Right cardiac atrium (tissue), 5 donors: ENCODE data around the gene ARL14EP. TPM values are rescaled to one million over a fixed set of nuclear protein-coding genes. Genes with fewer than 3 reads are reported as not detected.

Experiments
- ATAC-seq, 2 donors: fragments of 200-7000 bp; cut with Tn5 transposase; one replicate each; pipeline versions ENCODE4 v1.8.0 to v1.9.1; 2020; ENCODE audit warnings: moderate library complexity in 2 of 2, mild to moderate bottlenecking in 1 of 2
- DNase-seq, 3 donors: peaks; one replicate each; pipeline ENCODE4 v3.0.0-alpha.2; 2020
- H3K27ac ChIP-seq: one replicate; pipeline ENCODE4 v1.5.1; 2013; ENCODE audit warnings: mild to moderate bottlenecking, low read length, control low read depth, moderate library complexity
- H3K27me3 ChIP-seq: one replicate; pipeline ENCODE4 v1.6.1; 2013; ENCODE audit not compliant: control insufficient read depth, insufficient read depth
- H3K4me1 ChIP-seq: one replicate; pipeline ENCODE4 v1.6.1; 2013; ENCODE audit warnings: low read length; ENCODE audit not compliant: control insufficient read depth, insufficient read depth
- H3K4me3 ChIP-seq: one replicate; pipeline ENCODE4 v1.5.1; 2013; ENCODE audit warnings: low read length, control low read depth
- H3K9me3 ChIP-seq: one replicate; pipeline ENCODE4 v1.6.1; 2013; ENCODE audit warnings: low read length; ENCODE audit not compliant: control insufficient read depth
- WGBS: extraction: QIAGEN DNeasy Blood & Tissue Kit; methylation state at CpG from one replicate; pipeline ENCODE4 v1.1.7; 2013; 5-methylcytosine and 5-hydroxymethylcytosine counted together
- intact Hi-C, 4 donors: fragments of 100-400 bp; cut with DNase I; formaldehyde crosslinking; loops; one replicate each; pipeline versions ENCODE4 v1.11.0 to v1.14.0; 2022 to 2023
- polyA plus RNA-seq: library from polyadenylated mRNA; stranded (reverse); fragments of 200-250 nt; gene quantifications from one replicate; pipeline ENCODE4 v1.2.3, GENCODE V29; 2013
- total RNA-seq, 4 donors: library from RNA; stranded (reverse); fragmentation: NEBNext Ultra II Directional; extraction: Animal tissue kit (Norgen Biotek cat#: 25700); gene quantifications; one replicate each; pipeline ENCODE4 v1.2.1, GENCODE V29; 2021
- donor health status: healthy with polysubstance abuse.
- donor health status: DM: no; HTN: yes; CAD: no.
- donor health status: DM: no; HTN: no; CAD: no.
- donor health status: DM: no; HTN: yes; CAD: no; lungs with severe emphysema.
- donor health status: DM: yes; HTN: yes; CAD: no.

ARL14EP gene
- total and polyA plus RNA-seq, 5 donors = 16.5 to 34.5 (median 29.9) TPM

DNA sequence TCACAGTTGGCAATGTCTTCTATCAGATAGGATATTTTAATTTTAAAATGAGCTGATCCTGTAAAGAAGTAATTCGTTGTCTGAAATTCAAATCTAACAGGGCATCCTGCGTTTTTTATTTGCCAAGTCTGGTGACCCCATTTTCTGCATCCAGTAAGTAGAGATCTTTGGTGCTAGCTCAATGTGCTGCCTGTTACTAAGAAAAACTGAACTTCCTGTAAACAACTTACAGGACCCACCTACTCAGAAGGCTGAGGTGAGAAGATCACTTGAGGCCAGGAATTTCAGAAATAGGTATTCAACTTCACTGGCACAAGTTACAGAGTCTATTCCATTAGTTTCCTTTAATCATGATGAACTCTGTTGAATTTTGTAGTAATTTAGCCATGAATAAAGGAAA is 4.0 kb downstream of the ARL14EP start:
- DNase-seq = no peak
- Histone ChIP-seq H3K27ac (no peak overlapping the region), H3K9me3 (no peaks in the 10 kb centered on the region), H3K4me3 (no peak overlapping the region), H3K27me3 (no peaks in the 10 kb centered on the region), H3K4me1 (peaks cover 2% of the 10 kb centered on the region)
- no peak for ATAC-seq
- intact Hi-C loops = no loop called here
- whole genome bisulfite sequencing = 73% methylated on average over 2 of the region's 2 CpGs

DNA sequence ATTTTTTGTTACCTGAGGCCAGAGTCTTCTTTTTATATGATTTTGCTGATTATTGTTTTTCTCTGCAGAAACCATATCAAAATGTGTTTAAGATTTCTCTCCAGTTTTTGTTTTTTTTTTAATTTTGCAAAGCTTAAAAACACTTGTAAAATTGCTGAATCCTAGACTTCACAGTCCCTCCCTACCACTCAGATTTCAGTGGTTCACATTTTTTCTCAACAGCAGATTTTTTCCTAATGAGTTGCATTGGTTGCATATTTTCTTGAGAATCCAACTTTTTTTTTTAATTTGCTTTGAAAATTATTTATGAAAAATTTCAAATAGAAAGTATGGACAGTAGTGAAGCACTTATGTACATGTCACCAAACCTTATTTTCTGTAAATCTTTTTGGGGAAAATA is 5.8 kb downstream of the ARL14EP start:
- no peaks in the 10 kb centered on the region for H3K9me3 ChIP-seq
- H3K27me3 ChIP-seq = no peaks in the 10 kb centered on the region
- intact Hi-C loops = no loop called here
- ATAC-seq (no peak), DNase-seq (no peak)
- no peak overlapping the region for H3K4me3 ChIP-seq
- H3K4me1 ChIP-seq = peaks cover 2% of the 10 kb centered on the region
- no peak overlapping the region for H3K27ac ChIP-seq

DNA sequence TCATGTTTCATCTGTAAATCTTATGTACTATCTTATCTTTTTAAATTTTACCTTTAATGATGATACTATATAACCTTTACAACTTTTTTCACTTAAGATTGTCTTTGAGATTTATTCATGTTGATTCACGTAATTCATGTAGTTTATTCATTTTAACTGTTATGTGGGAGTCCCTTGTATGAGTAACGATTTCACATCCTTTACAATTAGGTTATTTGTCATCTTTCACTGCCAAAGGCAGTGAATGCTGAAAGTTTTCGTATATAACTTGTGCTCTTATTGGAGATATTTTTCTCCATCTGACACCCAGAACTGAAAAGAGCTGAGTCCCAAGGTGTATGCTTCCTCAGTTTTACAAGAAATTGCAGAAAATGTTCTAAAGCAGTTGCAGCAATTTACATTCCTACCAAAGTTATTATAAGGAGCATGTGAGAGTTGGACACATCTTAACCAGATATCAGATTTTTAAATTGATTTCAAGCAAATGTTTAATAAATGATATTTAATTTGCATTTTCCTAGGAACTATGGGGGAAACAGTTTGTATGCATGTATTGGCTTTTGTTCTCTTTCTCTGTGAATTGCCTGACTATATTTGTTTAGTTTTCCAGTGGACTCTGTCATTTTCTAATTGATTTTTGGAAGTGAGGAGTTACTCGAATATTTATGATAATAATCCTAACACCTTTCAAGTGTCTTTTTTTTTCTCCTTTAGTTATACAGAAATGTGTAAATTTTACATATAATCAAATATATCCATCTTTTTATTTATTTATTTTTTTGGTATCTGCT is 6.4 kb downstream of the ARL14EP start:
- intact Hi-C loops = no loop called here
- H3K4me3 ChIP-seq = no peak overlapping the region

DNA sequence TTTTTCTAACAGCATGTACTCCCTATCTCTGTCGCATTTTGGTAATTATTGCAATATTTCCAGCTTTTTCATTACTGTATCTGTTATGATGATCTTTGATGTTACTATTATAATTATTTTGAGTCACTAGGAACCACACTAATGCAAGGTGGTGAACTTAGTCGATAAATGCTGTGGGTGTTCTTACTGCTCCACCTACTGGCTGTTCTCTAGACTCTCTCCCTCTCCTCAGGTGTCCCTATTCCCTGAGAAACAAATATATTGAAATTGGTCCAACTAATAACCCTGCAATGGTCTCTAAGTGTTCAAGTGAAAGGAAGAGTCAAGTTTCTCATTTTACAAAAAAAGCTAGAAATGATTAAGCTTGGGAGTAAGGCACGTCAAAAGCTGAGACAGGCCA is 10.5 kb downstream of the ARL14EP start:
- H3K9me3 ChIP-seq = no peaks in the 10 kb centered on the region
- H3K4me1 ChIP-seq = no peaks in the 10 kb centered on the region
- WGBS = 71% methylated on average over 3 of the region's 3 CpGs
- H3K4me3 ChIP-seq = no peak overlapping the region
- intact Hi-C loops = no loop called here
- no peak for DNase-seq
- peak in 1 of 2 donors; percentile 22 for ATAC-seq
- H3K27ac ChIP-seq = no peak overlapping the region
- no peaks in the 10 kb centered on the region for H3K27me3 ChIP-seq

More for the DNA sequence above, 6.4 kb downstream of the ARL14EP start:
- ATAC-seq = no peak
- no peak for DNase-seq
- no peaks in the 10 kb centered on the region for H3K9me3 ChIP-seq
- H3K27me3 ChIP-seq = no peaks in the 10 kb centered on the region
- WGBS = 70% methylated on average over 4 of the region's 4 CpGs
- no peak overlapping the region for H3K27ac ChIP-seq
- peaks cover 2% of the 10 kb centered on the region for H3K4me1 ChIP-seq

DNA sequence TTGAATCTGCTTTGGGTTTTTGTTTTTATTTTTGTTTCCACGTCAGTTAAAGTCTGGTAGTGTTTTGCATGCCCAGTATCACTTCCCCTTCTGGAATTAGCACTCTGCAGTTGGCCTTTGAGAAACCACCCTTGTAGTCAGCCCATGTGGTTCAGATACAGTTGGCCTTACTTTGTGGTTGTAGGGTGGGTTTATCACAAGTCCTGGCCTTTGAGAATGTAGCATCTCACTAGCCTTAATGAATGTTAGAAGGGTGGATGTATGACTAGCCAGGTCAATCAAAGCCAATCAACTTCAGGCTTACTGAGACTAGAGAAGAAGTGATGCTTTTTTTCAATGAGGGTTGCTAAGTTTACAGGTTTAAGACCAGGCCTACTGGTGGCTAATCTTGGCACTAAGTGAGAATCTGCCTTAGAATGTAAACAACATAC is 19.8 kb downstream of the ARL14EP start:
- Histone ChIP-seq H3K4me3 (no peak overlapping the region), H3K4me1 (no peaks in the 10 kb centered on the region), H3K27ac (no peak overlapping the region), H3K9me3 (no peaks in the 10 kb centered on the region), H3K27me3 (no peaks in the 10 kb centered on the region)
- WGBS = 75% methylated on average over 1 of the region's 1 CpG
- intact Hi-C loops = loop anchor here in 1 of 4 donors (10.0 kb wide), 1 partner anchor 312 kb away; no protein-coding TSS in a partner anchor
- ATAC-seq (no peak), DNase-seq (no peak)

DNA sequence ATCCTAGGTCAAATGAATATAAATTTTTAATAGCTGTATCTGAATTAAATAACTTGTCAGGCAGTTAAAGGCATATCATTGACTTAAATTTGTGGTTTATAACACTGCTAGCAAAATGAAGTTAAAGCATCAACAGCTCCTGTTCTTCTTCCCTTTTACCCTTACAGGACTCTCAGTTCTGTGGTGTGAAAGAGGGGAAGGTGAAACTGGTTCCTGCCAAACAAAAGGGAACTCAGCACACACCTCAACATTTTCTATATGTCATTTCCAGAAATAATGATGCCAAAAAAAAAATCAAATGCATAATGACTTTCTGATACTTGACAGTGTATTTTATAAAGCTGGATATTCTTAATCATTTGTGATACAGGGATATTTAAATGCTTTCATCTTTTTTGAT is 21.2 kb downstream of the ARL14EP start:
- H3K27ac ChIP-seq = no peak overlapping the region
- no peaks in the 10 kb centered on the region for H3K9me3 ChIP-seq
- H3K4me3 ChIP-seq = no peak overlapping the region
- DNase-seq = no peak
- no peaks in the 10 kb centered on the region for H3K4me1 ChIP-seq
- no peak for ATAC-seq
- intact Hi-C loops = loop anchor here in 1 of 4 donors (10.0 kb wide), 1 partner anchor 311 kb away; no protein-coding TSS in a partner anchor
- H3K27me3 ChIP-seq = no peaks in the 10 kb centered on the region

DNA sequence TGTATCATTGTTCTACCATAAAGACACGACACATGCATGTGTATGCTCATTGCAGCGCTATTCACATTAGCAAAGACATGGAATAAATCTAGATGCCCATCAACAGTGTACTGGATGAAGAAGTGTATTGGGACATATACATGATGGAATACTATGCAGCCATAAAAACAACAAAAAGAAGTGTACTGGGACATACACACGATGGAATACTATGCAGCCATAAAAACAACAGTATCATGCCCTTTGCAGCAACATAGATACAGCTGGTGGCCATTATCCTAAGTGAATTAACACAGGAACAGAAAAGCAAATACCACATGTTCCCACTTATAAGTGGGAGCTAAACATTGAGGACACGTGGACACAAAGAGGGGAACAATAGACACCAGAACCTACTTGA is 22.7 kb downstream of the ARL14EP start:
- WGBS = 95% methylated on average over 4 of the region's 4 CpGs
- H3K9me3 ChIP-seq = no peaks in the 10 kb centered on the region
- ATAC-seq = no peak

DNA sequence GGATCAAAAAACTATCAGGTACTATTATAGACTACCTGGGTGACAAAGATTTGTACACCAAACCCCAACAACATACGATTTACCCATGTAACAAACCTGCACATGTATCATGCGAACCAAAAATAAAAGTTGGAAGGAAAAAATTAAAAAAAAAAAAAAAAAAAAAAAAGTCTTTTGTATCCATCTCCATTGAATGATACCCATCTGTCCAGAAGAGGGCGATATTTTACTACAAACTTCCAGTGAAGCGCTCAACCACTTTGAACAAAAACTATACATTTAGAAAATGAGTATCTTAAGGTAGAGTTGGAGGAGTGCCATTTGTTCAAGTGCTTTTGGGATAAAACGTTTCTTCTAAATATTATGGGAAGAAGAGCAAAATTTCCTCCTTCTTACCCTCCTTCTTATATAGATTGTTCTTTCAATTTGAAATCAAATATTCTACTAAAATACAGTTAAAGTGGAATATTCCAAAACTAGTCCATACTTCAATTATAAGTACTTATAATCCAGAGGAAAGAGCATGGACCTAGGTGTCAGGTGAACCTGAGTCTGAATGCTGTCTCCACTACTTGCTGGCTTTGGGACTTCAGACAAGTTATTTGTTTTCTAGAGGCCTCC is 23.3 kb downstream of the ARL14EP start:
- no peak for ATAC-seq
- no peak overlapping the region for H3K4me3 ChIP-seq

More for the DNA sequence above, 22.7 kb downstream of the ARL14EP start:
- no peaks in the 10 kb centered on the region for H3K4me1 ChIP-seq
- H3K27me3 ChIP-seq = no peaks in the 10 kb centered on the region
- no peak for DNase-seq
- H3K4me3 ChIP-seq = no peak overlapping the region
- H3K27ac ChIP-seq = no peak overlapping the region
- intact Hi-C loops = loop anchor here (5.0 to 10.0 kb wide), 3 partner anchors 309 to 572 kb away; no protein-coding TSS in a partner anchor

DNA sequence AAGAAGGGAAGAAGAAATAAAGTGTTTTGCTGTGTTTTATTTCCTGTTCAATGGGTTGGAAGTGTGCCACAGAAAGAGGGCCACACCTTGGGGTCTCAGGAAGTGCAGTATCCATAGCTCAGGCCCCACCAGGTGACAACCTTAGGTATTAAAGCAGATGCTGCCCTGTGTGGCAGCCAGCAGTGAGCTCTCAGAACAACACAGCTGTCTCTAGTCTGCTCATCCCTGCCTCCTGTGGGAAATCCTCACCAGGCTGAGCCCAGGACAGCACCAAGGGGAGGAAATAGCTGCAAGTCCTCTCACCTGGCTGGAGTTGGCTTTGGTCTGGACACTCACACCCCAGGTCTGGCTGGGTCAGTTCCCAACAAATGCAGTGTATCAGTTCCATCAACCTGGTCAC is 25.1 kb downstream of the ARL14EP start:
- Histone ChIP-seq H3K4me1 (no peaks in the 10 kb centered on the region), H3K9me3 (no peaks in the 10 kb centered on the region), H3K27ac (no peak overlapping the region), H3K27me3 (no peaks in the 10 kb centered on the region), H3K4me3 (no peak overlapping the region)
- intact Hi-C loops = loop anchor here (5.0 to 10.0 kb wide), 3 partner anchors 307 to 569 kb away; no protein-coding TSS in a partner anchor
- DNase-seq = no peak
- no peak for ATAC-seq

More for the DNA sequence above, 23.3 kb downstream of the ARL14EP start:
- Histone ChIP-seq H3K4me1 (no peaks in the 10 kb centered on the region), H3K27ac (no peak overlapping the region), H3K9me3 (no peaks in the 10 kb centered on the region), H3K27me3 (no peaks in the 10 kb centered on the region)
- 6% methylated on average over 5 of the region's 5 CpGs for WGBS
- intact Hi-C loops = loop anchor here (5.0 to 10.0 kb wide), 3 partner anchors 309 to 571 kb away; no protein-coding TSS in a partner anchor
- DNase-seq = no peak

DNA sequence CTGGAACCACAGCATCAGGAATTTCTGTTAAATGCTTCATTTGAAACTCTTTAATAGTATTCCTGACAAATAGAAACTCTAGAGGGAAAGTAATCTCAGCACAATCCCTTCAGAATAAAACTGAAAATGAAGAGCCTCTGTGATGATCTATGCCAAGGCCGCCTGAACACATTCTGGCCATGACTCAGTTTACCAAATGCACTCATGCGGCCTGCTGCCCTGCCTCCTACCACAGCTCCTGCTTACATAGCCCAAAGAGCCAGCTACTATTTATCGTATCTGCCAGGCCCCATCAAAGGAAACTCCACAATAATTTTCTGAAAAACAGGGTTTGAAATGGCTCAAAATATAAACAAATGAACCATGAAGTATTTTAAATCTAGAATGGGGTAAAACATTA is 27.0 kb downstream of the ARL14EP start:
- ATAC-seq (no peak), DNase-seq (peak in 1 of 3 donors; percentile 35)
- intact Hi-C loops = loop anchor here (5.0 to 10.0 kb wide), 5 partner anchors 235 to 567 kb away; partner anchors contain the start of gene MPPED2 (in 1 of the 4)
- 97% methylated on average over 3 of the region's 3 CpGs for WGBS
- no peaks in the 10 kb centered on the region for H3K4me1 ChIP-seq
- no peak overlapping the region for H3K27ac ChIP-seq
- no peaks in the 10 kb centered on the region for H3K27me3 ChIP-seq
- no peak overlapping the region for H3K4me3 ChIP-seq
- no peaks in the 10 kb centered on the region for H3K9me3 ChIP-seq

DNA sequence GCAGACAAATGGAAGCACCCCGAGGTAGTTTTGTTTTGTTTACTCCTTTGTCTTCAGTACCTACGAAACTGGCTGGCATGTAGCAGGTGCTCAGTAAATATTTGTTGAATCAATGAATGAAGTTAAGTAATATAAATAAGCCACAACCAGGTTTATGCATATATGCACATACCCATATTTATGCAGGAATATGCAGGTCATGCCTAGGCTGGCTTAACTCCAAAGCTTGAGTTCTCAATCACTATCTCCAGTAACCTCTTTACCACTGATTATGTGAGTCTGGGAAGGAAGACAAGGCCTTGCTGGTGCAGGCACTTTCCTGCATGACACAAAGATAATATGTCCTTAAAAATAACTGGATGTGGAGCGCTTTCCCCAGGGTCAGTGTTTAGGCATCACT is 27.5 kb downstream of the ARL14EP start:
- intact Hi-C loops = loop anchor here in 3 of 4 donors (5.0 to 10.0 kb wide), 4 partner anchors 234 to 567 kb away; partner anchors contain the start of gene MPPED2 (in 1 of the 3)

More for the DNA sequence above, 27.5 kb downstream of the ARL14EP start:
- 79% methylated on average over 3 of the region's 3 CpGs for WGBS
- DNase-seq (no peak), ATAC-seq (no peak)
- Histone ChIP-seq H3K27me3 (no peaks in the 10 kb centered on the region), H3K4me3 (no peak overlapping the region), H3K27ac (no peak overlapping the region), H3K9me3 (no peaks in the 10 kb centered on the region), H3K4me1 (no peaks in the 10 kb centered on the region)
